HL-60 (cell line): ENCODE measurements around the gene ZFPL1.

Experiments used
- DNase-seq, 2 experiments: peaks; one replicate each; pipeline ENCODE4 v3.0.0-alpha.2; 2010 to 2020; ENCODE audit warnings: low read depth in 1 of 2, low spot score in 1 of 2
- H3K27ac ChIP-seq: fragments of 250-450 bp; sonication (Bioruptor Pico); replicated peaks from 2 replicates; pipeline ENCODE4 v1.5.1; 2020; ENCODE audit warnings: mild to moderate bottlenecking, moderate library complexity
- H3K27me3 ChIP-seq: fragments of 250-450 bp; sonication (Bioruptor Pico); 2 replicates; pipeline ENCODE4 v1.5.1; 2021; ENCODE audit warnings: mild to moderate bottlenecking, moderate library complexity; ENCODE audit not compliant: insufficient read depth, poor library complexity, severe bottlenecking
- H3K4me3 ChIP-seq: replicated peaks from 2 replicates; pipeline ENCODE4 v1.5.1; 2011; ENCODE audit warnings: mild to moderate bottlenecking, control low read depth, low read length; ENCODE audit not compliant: insufficient read depth
- GABPA ChIP-seq: IDR thresholded peaks from 2 replicates; pipeline ENCODE4 v1.6.1; 2012; ENCODE audit warnings: low read depth
- POLR2AphosphoS5 ChIP-seq: IDR thresholded peaks from 2 replicates; pipeline ENCODE4 v1.6.1; 2012; ENCODE audit warnings: low read depth
- SPI1 ChIP-seq: IDR thresholded peaks from 2 replicates; pipeline ENCODE4 v1.6.1; 2012; ENCODE audit warnings: low read depth, mild to moderate bottlenecking, borderline replicate concordance
- TF ChIP-seq, protein P1 (sequence below): IDR thresholded peaks from one replicate; pipeline ENCODE4 v1.5.1; 2011; ENCODE audit warnings: low read length, control low read depth, inconsistent platforms; ENCODE audit not compliant: insufficient read depth
- TF ChIP-seq, protein P2 (sequence below): IDR thresholded peaks from 2 replicates; pipeline ENCODE4 v1.6.1; 2012; ENCODE audit warnings: low read depth; ENCODE audit not compliant: insufficient replicate concordance

Gene ZFPL1

DNA sequence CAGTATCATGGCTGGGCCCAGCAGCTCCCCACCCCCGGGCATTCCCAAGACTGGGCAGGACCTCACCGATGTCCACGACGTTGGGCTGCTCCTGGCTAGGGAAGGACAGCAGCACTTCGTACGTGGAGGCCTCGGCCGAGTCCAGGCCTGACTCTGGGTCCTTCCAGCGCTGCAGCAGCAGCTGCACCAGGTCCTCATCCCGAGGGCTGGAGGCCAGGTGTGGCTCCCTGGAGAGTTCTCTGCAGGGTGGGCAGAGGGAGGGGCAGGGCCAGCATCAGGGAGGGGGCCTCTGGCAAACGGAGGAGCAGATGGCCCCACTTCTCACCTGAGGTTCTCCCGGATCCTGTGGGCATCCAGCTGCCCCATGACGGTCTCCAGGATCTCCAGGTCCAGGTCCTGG is 26.0 kb upstream of the ZFPL1 start:
- TF ChIP-seq SPI1 (no peak), GABPA (no peak), POLR2AphosphoS5 (no peak)
- TF ChIP-seq, protein P1, sequence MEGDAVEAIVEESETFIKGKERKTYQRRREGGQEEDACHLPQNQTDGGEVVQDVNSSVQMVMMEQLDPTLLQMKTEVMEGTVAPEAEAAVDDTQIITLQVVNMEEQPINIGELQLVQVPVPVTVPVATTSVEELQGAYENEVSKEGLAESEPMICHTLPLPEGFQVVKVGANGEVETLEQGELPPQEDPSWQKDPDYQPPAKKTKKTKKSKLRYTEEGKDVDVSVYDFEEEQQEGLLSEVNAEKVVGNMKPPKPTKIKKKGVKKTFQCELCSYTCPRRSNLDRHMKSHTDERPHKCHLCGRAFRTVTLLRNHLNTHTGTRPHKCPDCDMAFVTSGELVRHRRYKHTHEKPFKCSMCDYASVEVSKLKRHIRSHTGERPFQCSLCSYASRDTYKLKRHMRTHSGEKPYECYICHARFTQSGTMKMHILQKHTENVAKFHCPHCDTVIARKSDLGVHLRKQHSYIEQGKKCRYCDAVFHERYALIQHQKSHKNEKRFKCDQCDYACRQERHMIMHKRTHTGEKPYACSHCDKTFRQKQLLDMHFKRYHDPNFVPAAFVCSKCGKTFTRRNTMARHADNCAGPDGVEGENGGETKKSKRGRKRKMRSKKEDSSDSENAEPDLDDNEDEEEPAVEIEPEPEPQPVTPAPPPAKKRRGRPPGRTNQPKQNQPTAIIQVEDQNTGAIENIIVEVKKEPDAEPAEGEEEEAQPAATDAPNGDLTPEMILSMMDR, result no peak
- TF ChIP-seq, protein P2, sequence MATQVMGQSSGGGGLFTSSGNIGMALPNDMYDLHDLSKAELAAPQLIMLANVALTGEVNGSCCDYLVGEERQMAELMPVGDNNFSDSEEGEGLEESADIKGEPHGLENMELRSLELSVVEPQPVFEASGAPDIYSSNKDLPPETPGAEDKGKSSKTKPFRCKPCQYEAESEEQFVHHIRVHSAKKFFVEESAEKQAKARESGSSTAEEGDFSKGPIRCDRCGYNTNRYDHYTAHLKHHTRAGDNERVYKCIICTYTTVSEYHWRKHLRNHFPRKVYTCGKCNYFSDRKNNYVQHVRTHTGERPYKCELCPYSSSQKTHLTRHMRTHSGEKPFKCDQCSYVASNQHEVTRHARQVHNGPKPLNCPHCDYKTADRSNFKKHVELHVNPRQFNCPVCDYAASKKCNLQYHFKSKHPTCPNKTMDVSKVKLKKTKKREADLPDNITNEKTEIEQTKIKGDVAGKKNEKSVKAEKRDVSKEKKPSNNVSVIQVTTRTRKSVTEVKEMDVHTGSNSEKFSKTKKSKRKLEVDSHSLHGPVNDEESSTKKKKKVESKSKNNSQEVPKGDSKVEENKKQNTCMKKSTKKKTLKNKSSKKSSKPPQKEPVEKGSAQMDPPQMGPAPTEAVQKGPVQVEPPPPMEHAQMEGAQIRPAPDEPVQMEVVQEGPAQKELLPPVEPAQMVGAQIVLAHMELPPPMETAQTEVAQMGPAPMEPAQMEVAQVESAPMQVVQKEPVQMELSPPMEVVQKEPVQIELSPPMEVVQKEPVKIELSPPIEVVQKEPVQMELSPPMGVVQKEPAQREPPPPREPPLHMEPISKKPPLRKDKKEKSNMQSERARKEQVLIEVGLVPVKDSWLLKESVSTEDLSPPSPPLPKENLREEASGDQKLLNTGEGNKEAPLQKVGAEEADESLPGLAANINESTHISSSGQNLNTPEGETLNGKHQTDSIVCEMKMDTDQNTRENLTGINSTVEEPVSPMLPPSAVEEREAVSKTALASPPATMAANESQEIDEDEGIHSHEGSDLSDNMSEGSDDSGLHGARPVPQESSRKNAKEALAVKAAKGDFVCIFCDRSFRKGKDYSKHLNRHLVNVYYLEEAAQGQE, result no peak
- Histone ChIP-seq H3K27ac (no peak overlapping the region), H3K27me3 (no peaks in the 10 kb centered on the region), H3K4me3 (no peak overlapping the region)
- DNase-seq, result no peak

DNA sequence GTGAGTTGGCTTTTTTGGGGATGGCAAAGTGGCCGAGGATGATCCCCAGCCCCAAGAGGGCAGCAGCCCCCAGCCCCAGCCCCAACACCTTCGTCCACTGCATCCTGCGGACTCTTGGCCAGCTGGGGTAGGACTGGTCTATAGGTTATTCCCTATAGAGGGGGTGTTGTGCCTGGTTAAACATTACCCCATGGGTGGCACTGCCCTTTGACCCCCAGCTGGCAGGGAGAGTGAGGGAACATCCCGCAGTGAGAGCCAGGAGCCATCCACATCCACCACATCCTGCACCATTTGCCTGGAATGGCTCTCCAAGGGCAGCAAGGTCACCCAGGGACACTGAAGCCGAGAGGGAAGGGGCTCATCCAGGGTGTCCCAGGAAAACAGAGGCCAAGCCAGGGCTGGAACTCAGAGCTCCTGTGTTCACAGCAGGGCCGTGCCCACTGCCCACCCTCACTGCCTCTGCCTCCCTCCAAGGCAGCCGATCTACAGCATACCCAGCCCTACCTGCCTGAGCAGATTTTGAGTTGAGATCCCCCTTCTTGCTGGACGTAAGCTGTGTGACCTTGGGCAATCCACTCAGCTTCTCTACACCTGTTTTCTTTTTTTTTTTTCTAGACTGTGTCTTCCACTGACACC is 25.5 kb upstream of the ZFPL1 start, which contains the start of gene NAALADL1:
NAALADL1 (minus strand) TSS at position 135 of the 636 bp plus-strand sequence; CDS start at position 103, 32 bp downstream.
- Histone ChIP-seq H3K27me3 (no peaks in the 10 kb centered on the region), H3K27ac (no peak within 1 kb of the TSS), H3K4me3 (no peak within 1 kb of the TSS)
- DNase-seq, result no peak
- TF ChIP-seq, protein P2, result no peak
- TF ChIP-seq SPI1 (no peak), POLR2AphosphoS5 (no peak), GABPA (no peak)
- TF ChIP-seq, protein P1, result no peak

DNA sequence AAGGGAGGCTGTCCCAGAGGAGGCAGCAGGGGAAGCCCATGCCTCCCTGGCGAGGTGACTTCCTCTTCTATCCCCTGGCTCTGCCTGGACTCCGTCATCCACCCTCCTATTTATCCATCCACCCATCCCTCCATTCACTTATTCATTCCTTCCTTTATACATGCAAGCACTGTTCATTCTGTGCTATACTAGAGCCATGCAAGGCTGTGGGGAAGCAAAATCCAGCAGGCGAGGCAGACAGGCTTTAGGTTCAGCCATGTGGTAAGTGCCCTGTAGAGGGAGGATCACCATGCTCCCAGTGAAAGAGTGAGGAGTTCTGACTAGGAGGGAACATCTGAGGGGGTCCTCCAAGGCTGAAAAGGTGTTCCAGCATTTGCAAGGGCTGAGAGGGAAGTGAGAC is 24.5 kb upstream of the ZFPL1 start:
- peak; percentile 37; the same call in 1 of the 2 replicates for TF ChIP-seq SPI1
- TF ChIP-seq GABPA, result no peak
- Histone ChIP-seq H3K27ac (no peak overlapping the region), H3K27me3 (no peaks in the 10 kb centered on the region), H3K4me3 (no peak overlapping the region)
- DNase-seq, result no peak

DNA sequence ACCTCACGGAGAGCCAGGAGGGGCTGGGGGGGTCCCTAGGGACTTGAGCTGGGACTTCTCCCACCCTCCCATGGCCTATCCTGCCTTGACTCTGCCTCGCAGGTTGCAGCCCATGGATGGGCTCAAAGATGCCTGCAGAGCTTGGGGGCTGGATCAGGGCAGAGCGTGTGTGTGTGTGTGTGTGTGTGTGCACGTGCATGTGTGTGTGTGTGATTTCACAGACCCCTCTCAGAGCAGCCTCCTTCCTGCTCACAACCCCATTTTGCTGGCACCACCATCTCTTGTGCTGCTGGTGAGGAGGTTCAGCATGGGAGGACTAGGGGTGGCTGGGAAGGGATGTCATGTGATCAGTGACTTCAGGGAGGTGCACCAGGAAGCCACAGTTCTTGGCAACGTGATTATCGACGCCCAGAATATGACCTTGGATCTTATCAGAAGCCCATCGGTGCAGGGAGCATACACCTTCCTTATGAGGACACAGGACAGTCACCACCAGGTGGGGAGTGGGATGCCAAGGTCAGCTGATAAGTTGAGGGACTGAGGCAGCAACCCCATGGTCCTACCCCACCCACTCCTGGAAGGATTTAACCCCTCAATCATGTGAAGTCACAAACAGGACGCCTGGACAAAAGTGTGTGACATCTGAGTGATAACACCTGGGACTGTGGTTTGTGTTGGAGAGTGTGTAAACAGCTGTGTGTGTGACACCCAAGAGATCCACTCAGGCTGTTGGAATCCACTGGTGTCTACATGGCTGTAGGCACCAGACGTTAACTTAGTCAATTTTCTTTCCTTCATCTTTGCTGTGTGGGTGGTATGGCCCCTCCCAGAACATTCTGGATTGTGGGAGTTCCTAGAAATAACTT is 23.8 kb upstream of the ZFPL1 start:
- no peak overlapping the region for H3K27ac ChIP-seq
- no peak for TF ChIP-seq POLR2AphosphoS5
- no peak for TF ChIP-seq GABPA
- TF ChIP-seq SPI1, result no peak
- TF ChIP-seq, protein P1, result no peak
- TF ChIP-seq, protein P2, result no peak
- H3K4me3 ChIP-seq, result no peak overlapping the region
- DNase-seq, result no peak
- no peaks in the 10 kb centered on the region for H3K27me3 ChIP-seq
